IPS-18a (cell line): ENCODE results near the gene EPHA2.

Experiments
- H3K27ac ChIP-seq: one replicate; pipeline ENCODE4 v1.5.1; 2013; ENCODE audit warnings: low read length
- H3K27me3 ChIP-seq: one replicate; pipeline ENCODE4 v1.6.1; 2013; ENCODE audit warnings: mild to moderate bottlenecking, low read length; ENCODE audit not compliant: control insufficient read depth, insufficient read depth
- H3K36me3 ChIP-seq: one replicate; pipeline ENCODE4 v1.6.1; 2013; ENCODE audit warnings: low read depth, low read length; ENCODE audit not compliant: control insufficient read depth
- H3K4me1 ChIP-seq: one replicate; pipeline ENCODE4 v1.6.1; 2013; ENCODE audit warnings: low read depth, low read length; ENCODE audit not compliant: control insufficient read depth
- H3K4me3 ChIP-seq: one replicate; pipeline ENCODE4 v1.5.1; 2013; ENCODE audit warnings: low read length
- H3K9ac ChIP-seq: one replicate; pipeline ENCODE4 v1.6.1; 2013; ENCODE audit warnings: mild to moderate bottlenecking, low read length, moderate library complexity
- H3K9me3 ChIP-seq: one replicate; pipeline ENCODE4 v1.6.1; 2013; ENCODE audit warnings: low read depth, low read length; ENCODE audit not compliant: control insufficient read depth

The EPHA2 gene

DNA sequence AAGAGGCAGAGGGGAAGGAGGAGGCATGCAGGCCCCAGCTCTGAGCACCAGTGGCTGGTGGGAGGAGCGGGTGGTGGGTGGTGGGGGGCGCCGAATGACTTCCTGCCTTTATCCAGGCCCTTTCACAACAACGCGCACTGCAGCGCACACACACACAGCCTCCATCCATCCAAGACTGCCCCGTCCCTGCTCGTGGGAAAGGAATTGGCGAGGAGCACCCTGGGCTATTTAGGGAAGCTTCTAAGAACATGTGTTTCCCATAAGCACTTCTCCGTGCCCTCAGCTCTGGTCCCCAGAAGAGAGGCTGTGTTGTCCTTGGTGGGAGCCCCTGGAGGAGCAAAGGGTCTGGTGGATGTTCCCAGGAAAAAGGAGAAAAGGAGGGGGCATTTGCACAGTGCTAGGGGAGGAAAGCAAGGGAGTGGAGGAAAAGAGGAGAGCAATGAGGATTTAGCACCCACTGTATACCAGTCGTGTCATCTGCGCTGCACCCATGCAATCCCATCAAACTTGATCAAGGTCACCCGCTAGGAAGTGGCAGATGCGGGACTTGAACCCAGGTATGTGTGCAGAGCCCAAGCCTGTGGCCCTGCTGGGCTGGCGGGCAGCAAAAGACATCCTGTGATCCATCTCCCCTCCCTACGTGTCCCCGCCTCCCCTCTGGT is 28.1 kb downstream of the EPHA2 start:
- Histone ChIP-seq H3K36me3 (peaks cover 73% of the 10 kb centered on the region), H3K27me3 (no peaks in the 10 kb centered on the region), H3K27ac (no peak overlapping the region), H3K4me3 (no peak overlapping the region), H3K9ac (no peak overlapping the region), H3K4me1 (no peaks in the 10 kb centered on the region), H3K9me3 (no peaks in the 10 kb centered on the region)

DNA sequence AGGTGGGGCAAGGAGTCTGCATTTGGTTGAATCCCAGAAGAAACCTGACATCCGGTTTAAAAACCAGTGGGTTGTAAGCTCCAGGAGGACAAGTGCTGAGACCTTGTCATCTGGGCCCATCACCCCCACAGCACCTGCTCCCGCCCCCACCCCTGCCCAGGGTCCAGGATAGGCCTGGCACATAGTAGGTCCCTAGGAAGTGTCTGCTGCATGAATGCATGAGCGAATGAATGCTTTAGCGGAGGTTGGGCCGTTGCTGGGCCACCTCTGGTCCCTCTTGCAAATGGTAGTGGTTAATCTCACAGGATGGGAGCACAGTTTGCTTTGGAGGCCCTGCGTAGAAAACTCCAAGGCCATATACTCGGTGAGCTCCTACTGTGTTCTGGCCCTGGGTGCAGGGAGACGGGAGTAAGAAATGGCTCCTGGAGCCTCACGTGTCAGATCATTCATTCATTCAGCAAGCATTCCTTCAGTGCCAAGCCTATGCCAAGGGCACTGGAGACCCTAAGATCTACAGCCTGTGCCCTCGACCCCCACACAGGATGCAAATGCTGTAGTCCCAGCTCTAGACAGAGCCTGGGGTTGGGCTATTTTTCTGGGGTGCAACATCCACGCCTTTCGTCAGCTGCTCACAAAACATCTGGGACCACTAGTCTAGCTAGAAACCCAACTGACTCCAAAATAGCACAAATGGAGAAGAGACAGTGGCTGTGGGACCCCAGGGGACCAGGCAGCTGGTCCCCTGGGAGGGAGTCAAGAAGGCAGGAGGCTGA is 28.9 kb downstream of the EPHA2 start:
- no peak overlapping the region for H3K27ac ChIP-seq
- H3K27me3 ChIP-seq = no peaks in the 10 kb centered on the region
- no peak overlapping the region for H3K4me3 ChIP-seq
- H3K9me3 ChIP-seq = no peaks in the 10 kb centered on the region
- peaks cover 64% of the 10 kb centered on the region for H3K36me3 ChIP-seq
- no peaks in the 10 kb centered on the region for H3K4me1 ChIP-seq
- H3K9ac ChIP-seq = no peak overlapping the region

DNA sequence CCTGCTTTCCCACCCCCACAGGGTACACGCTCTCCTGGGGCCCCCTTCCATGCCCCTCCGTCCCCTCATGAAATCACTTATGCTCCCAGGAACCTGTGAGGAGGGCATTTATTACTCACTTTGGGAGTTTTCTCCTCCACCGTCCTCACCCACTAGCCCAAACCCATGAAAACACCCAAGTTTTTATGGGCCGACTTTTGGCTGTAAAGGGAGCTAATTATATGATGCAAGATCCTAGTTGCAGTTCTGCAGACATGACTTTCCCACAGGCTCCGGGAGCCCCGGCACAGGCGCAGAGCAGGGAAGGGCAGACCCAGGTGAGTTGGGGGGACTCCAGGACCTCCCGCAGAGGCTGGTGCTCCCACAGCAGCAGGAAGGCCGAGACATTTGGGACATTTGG is 29.7 kb downstream of the EPHA2 start:
- H3K4me1 ChIP-seq = no peaks in the 10 kb centered on the region
- H3K36me3 ChIP-seq = peaks cover 57% of the 10 kb centered on the region
- H3K4me3 ChIP-seq = no peak overlapping the region
- H3K9me3 ChIP-seq = no peaks in the 10 kb centered on the region
- no peaks in the 10 kb centered on the region for H3K27me3 ChIP-seq
- H3K9ac ChIP-seq = no peak overlapping the region
- no peak overlapping the region for H3K27ac ChIP-seq

DNA sequence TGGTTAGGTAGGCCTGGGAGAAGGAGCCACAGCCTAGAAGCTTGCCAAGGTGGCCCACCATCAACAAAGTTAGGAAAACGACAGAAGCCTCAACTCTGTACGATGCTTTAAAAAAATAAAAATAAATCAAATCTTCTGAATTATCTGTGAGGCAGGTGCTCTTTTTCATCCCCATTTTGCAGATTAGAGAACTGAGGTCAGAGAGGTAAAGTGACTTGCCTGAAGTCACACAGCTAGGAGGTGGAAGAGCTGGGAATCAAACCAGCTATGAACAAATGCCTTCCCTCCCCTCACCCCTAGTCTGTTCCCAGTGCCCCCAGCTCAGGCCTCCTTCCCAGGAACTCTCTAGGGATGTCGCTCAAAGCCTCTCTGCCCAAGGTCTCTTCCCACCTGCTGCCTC is 30.4 kb downstream of the EPHA2 start:
- no peaks in the 10 kb centered on the region for H3K27me3 ChIP-seq
- peaks cover 50% of the 10 kb centered on the region for H3K36me3 ChIP-seq
- no peak overlapping the region for H3K9ac ChIP-seq
- H3K4me1 ChIP-seq = no peaks in the 10 kb centered on the region
- H3K4me3 ChIP-seq = no peak overlapping the region
- no peak overlapping the region for H3K27ac ChIP-seq
- no peaks in the 10 kb centered on the region for H3K9me3 ChIP-seq

DNA sequence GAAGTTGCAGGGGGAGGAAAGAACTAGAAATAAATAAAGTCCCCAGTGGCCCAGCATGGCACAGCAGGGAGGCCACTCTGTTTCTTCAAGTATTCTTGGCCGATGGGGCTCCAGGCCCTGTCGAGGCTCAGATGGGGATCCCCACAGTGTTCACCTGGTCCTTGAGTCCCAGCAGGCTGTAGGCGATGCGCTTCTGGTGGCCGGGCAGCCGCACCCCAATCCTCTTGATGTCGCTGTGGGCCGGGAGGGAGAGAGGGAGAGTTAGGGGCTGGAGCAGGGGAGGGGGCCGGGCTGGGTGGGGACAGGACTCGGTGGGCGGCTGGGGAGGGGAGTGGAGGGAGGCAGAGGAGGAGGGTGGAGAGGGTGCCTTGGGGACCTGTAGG is 30.8 kb downstream of the EPHA2 start:
- H3K4me1 ChIP-seq = peaks cover 3% of the 10 kb centered on the region
- H3K27ac ChIP-seq = no peak overlapping the region
- H3K27me3 ChIP-seq = no peaks in the 10 kb centered on the region
- H3K4me3 ChIP-seq = no peak overlapping the region
- peaks cover 47% of the 10 kb centered on the region for H3K36me3 ChIP-seq
- H3K9me3 ChIP-seq = no peaks in the 10 kb centered on the region
- no peak overlapping the region for H3K9ac ChIP-seq

DNA sequence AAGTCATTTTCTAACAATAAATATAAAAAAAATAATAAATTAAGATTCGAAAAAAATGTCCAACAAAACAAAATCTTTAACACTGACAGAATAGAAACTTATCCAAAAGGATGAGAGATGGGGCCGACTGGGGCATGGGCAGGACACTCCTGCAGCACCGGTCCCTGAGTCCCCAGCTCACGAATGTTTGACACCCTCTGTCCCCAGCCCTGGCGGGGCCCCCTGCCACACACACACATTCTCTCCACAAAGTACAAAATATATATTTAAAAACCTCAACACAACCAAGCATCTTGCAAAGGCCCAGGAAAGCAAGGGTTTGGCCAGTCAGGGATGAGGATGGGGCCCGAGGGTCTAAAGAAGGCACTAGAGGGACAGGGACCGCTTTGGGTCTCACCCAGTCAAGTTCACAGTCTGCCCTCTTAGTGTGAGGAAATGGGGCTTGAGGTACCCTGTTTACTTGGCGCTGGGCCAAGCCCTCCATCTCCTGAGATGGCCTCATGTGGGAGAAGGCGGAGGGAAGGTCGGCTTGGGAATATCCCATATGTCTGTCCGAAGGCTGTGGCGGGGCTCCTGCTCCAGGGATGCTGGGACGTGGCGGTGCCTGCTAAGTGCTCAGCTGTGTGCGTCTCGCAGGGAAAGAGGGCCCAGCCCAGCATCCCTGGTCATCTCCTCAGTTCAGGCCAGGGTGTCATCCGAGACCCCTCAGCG is 31.3 kb downstream of the EPHA2 start:
- Histone ChIP-seq H3K9ac (no peak overlapping the region), H3K27ac (no peak overlapping the region), H3K9me3 (no peaks in the 10 kb centered on the region), H3K4me3 (no peak overlapping the region), H3K4me1 (peaks cover 9% of the 10 kb centered on the region), H3K27me3 (no peaks in the 10 kb centered on the region), H3K36me3 (peaks cover 42% of the 10 kb centered on the region)

DNA sequence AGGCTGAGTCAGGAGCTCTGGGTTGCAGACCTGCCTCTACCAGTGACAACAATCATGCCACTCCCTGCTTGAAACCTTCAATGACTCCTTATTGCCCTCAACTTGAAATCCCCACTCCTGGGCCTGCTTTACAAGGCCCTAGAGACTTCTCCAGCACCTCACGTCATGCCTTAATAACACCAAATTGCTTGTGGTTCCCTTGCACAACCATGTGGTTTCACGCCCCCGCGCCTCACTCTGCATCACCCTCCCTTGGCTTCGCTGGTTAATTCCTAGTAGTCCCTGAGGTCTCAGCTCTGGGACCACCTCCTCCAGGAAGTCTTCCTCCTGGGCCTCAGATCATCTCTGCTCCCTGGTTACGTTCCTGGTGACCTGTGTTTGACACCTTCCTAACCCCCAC is 33.0 kb downstream of the EPHA2 start:
- H3K4me1 ChIP-seq = peaks cover 9% of the 10 kb centered on the region
- H3K36me3 ChIP-seq = peaks cover 26% of the 10 kb centered on the region
- H3K9ac ChIP-seq = no peak overlapping the region
- H3K27ac ChIP-seq = no peak overlapping the region
- no peak overlapping the region for H3K4me3 ChIP-seq
- no peaks in the 10 kb centered on the region for H3K27me3 ChIP-seq
- H3K9me3 ChIP-seq = no peaks in the 10 kb centered on the region

DNA sequence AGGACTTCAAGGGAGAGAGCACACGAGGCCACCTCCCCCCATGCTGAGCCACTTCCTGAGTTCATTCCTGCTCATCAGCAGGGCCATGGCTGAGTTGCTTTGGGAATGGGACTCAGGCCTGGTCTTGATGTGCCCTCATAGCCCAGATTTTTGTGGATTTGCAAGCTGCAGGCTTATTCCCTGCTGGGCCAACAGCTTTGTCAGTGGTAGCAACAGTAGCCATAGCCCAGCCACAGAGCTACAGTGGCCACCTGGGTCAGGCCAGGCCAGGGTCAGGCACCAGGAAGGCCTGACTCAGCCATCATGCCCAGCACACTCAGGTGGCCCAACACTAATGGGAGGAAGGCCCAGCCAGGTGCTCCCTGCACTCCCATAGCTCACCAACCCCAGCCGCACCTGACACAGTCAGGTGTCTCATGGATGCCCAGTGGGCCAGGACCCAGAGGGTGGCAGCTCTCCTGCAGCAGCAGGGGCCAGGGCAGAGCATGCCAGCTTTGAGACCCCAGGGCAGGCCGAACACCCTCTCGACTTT is 33.5 kb downstream of the EPHA2 start:
- Histone ChIP-seq H3K9me3 (no peaks in the 10 kb centered on the region), H3K9ac (no peak overlapping the region), H3K4me3 (no peak overlapping the region), H3K4me1 (peaks cover 12% of the 10 kb centered on the region), H3K27ac (no peak overlapping the region), H3K27me3 (no peaks in the 10 kb centered on the region), H3K36me3 (peaks cover 26% of the 10 kb centered on the region)

DNA sequence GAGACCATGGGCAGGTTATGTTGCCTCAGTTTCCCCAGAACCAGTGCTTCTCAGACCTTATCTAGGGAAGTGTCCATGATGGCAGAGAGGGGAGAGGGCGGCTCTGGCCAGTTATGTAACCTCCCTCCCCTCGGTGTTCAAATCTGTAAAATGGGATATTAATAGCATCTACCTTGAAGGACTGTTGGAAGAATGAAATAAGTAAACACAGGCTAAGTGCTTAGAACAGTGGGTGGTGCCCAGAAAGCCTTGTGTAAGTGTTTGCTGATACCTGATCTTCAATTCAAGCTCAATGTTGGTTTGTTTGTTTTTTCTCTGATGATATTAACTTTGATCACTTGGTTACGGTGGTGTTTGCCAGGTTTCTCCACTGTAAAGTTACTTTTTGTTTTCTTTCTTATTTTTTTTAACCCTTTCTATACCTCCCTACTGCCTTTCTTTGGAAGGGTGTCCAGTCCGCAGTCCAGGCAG is 34.9 kb downstream of the EPHA2 start:
- Histone ChIP-seq H3K9me3 (no peaks in the 10 kb centered on the region), H3K27ac (no peak overlapping the region), H3K4me1 (peaks cover 22% of the 10 kb centered on the region), H3K36me3 (peaks cover 16% of the 10 kb centered on the region), H3K4me3 (no peak overlapping the region), H3K27me3 (no peaks in the 10 kb centered on the region), H3K9ac (no peak overlapping the region)

DNA sequence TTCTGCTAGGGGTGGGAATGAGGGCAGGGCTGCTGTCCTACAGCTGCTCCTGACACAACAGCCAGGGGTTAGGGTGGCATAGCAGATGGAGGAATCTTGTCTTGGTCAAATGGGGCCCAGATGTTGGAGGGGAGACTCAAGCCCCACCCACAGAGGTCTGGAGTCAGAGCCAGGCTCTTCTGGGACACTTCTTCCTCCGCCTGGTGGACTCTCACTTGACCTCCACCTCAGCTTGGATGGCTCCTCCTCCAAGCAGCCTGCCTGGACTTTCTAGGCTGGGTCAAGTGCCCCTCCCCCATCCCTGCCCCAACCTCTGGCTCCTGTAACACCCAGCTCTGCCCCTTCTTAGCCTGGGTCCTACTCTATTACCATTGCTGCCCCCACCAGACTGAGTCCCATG is 35.5 kb downstream of the EPHA2 start:
- H3K27me3 ChIP-seq = no peaks in the 10 kb centered on the region
- H3K36me3 ChIP-seq = peaks cover 12% of the 10 kb centered on the region
- no peak overlapping the region for H3K4me3 ChIP-seq
- H3K9me3 ChIP-seq = no peaks in the 10 kb centered on the region
- H3K4me1 ChIP-seq = peaks cover 25% of the 10 kb centered on the region
- no peak overlapping the region for H3K9ac ChIP-seq
- H3K27ac ChIP-seq = no peak overlapping the region

DNA sequence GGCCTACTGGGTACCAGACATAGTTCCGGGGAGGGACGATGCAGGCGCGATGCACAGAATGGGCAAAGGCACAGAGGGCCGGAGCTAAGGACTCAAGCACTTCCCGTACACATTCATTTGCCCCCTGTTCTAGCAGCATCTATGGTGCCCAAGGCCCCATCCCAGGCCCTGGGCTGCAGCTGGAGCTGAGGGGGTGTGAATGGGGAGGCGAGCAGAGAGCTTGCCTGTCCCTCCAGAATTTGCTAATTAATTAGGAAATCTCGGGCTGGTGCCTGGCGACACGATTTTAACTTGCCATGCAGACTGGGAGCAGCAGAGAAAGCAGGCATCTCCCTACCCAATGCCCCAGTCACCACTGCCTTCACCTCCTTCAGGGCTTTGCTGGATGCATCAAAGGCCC is 35.9 kb downstream of the EPHA2 start:
- Histone ChIP-seq H3K4me1 (peaks cover 29% of the 10 kb centered on the region), H3K9me3 (no peaks in the 10 kb centered on the region), H3K27me3 (no peaks in the 10 kb centered on the region), H3K36me3 (peaks cover 11% of the 10 kb centered on the region), H3K27ac (no peak overlapping the region), H3K4me3 (no peak overlapping the region), H3K9ac (no peak overlapping the region)
